PC-9 (cell line): Measurements from ENCODE around the gene ARHGAP26.

Experiments
- CTCF ChIP-seq: fragments of 200-600 bp; sonication (generic); conservative IDR thresholded peaks from 2 replicates; pipeline ENCODE4 v1.6.1; 2017; ENCODE audit warnings: mixed run types, antibody characterized with exemption, mild to moderate bottlenecking, moderate library complexity
- EZH2 ChIP-seq: fragments of 200-600 bp; sonication (generic); IDR thresholded peaks from 2 replicates; pipeline ENCODE4 v1.8.0; 2017; ENCODE audit warnings: antibody characterized with exemption, low read depth

- TF ChIP-seq CTCF (no peak), EZH2 (no peak)
These were observed 310.8 kb downstream of the ARHGAP26 start for GRCh38 chr5:143080982-143081381.
